ENCODE results near the gene FIGNL1. TPM values are rescaled to one million over a fixed set of nuclear protein-coding genes. Genes with fewer than 3 reads are reported as not detected.

FIGNL1 gene
- total RNA-seq, 4 donors from 2014 or later: 4.5 to 14.0 (median 9.0) TPM

GRCh38 chr7:50425318-50425717 lies 24.8 kb downstream of the FIGNL1 start:
- no peak for DNase-seq (ENCODE audit: low spot score in 2 of 2)
- TF ChIP-seq POLR2A (IDR thresholded peaks at IDR 0.05) (no peak), CTCF (IDR thresholded peaks at IDR 0.05) (no peak)
- WGBS, 2 donors: 92 to 93% methylated on average over 6 of the region's 6 CpGs
- intact Hi-C loops (cut with DNase I; ENCODE audit: low total_unique reads): no loop called here
- no peak overlapping the region for H3K4me3 ChIP-seq (ENCODE audit: low read depth, poor library complexity, severe bottlenecking)

GRCh38 chr7:50423860-50424259 lies 26.3 kb downstream of the FIGNL1 start:
- TF ChIP-seq CTCF (IDR thresholded peaks at IDR 0.05) (no peak), POLR2A (IDR thresholded peaks at IDR 0.05) (no peak)
- intact Hi-C loops (cut with DNase I; ENCODE audit: low total_unique reads): no loop called here
- H3K4me3 ChIP-seq (ENCODE audit: low read depth, poor library complexity, severe bottlenecking): no peak overlapping the region
- 61 to 84% methylated on average over 4 of the region's 4 CpGs for WGBS, 2 donors
- no peak for DNase-seq (ENCODE audit: low spot score in 2 of 2)

GRCh38 chr7:50422858-50423257 lies 27.3 kb downstream of the FIGNL1 start:
- H3K4me3 ChIP-seq (ENCODE audit: low read depth, poor library complexity, severe bottlenecking): no peak overlapping the region
- DNase-seq (ENCODE audit: low spot score in 2 of 2): no peak
- 92% methylated on average over 6 of the region's 6 CpGs for WGBS, 2 donors
- intact Hi-C loops (cut with DNase I; ENCODE audit: low total_unique reads): no loop called here
- TF ChIP-seq CTCF (IDR thresholded peaks at IDR 0.05): no peak
- no peak for TF ChIP-seq POLR2A (IDR thresholded peaks at IDR 0.05)

- TF ChIP-seq CTCF (IDR thresholded peaks at IDR 0.05): no peak
- no peak for TF ChIP-seq POLR2A (IDR thresholded peaks at IDR 0.05)
- intact Hi-C loops (cut with DNase I; ENCODE audit: low total_unique reads): no loop called here
- no peak overlapping the region for H3K4me3 ChIP-seq (ENCODE audit: low read depth, poor library complexity, severe bottlenecking)
- no peak for DNase-seq (ENCODE audit: low spot score in 2 of 2)
- 67 to 90% methylated on average over 3 of the region's 3 CpGs for WGBS, 2 donors
These were observed 29.1 kb downstream of the FIGNL1 start for GRCh38 chr7:50421043-50421442.

GRCh38 chr7:50418526-50419290 lies 31.4 kb downstream of the FIGNL1 start:
- DNase-seq (ENCODE audit: low spot score in 2 of 2): no peak
- intact Hi-C loops (cut with DNase I; ENCODE audit: low total_unique reads): loop anchor here (10.0 kb wide), 1 partner anchor 274 kb away; no protein-coding TSS in a partner anchor
- TF ChIP-seq POLR2A (IDR thresholded peaks at IDR 0.05): no peak
- TF ChIP-seq CTCF (IDR thresholded peaks at IDR 0.05): no peak
- no peak overlapping the region for H3K4me3 ChIP-seq (ENCODE audit: low read depth, poor library complexity, severe bottlenecking)
- 69% methylated on average over 14 of the region's 14 CpGs for WGBS, 2 donors

Measured in lower leg skin (tissue), 4 donors.